ENCODE results near the gene SIGLEC5. TPM values are rescaled to one million over a fixed set of nuclear protein-coding genes. Genes with fewer than 3 reads are reported as not detected.
A peak's percentile ranks its signal among the peaks of the same experiment; 100 is the strongest.
"Not testable (repeated sequence)": the region's sequence is repeated elsewhere in the genome, so short reads cannot be mapped to it uniquely, and the experiment has no call there.

SIGLEC5 gene, protein sequence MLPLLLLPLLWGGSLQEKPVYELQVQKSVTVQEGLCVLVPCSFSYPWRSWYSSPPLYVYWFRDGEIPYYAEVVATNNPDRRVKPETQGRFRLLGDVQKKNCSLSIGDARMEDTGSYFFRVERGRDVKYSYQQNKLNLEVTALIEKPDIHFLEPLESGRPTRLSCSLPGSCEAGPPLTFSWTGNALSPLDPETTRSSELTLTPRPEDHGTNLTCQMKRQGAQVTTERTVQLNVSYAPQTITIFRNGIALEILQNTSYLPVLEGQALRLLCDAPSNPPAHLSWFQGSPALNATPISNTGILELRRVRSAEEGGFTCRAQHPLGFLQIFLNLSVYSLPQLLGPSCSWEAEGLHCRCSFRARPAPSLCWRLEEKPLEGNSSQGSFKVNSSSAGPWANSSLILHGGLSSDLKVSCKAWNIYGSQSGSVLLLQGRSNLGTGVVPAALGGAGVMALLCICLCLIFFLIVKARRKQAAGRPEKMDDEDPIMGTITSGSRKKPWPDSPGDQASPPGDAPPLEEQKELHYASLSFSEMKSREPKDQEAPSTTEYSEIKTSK
- total RNA-seq (1 to 10 TPM in 1 of 4 donors, under 1 TPM in 2, not detected in 1; 0.20 to 1.2 (median 0.88) TPM), polyA plus RNA-seq (not detected)
- long read RNA-seq, donor 1, result 0 reads
- long read RNA-seq, donor 2, result 0 reads
- long read RNA-seq, donor 3, partial matches to known transcripts, result 1 of 2 reads
- long read RNA-seq, donor 3, other reads (novel, unspliced or antisense), result 1 of 2 reads
- long read RNA-seq, donor 4, result 0 reads

DNA sequence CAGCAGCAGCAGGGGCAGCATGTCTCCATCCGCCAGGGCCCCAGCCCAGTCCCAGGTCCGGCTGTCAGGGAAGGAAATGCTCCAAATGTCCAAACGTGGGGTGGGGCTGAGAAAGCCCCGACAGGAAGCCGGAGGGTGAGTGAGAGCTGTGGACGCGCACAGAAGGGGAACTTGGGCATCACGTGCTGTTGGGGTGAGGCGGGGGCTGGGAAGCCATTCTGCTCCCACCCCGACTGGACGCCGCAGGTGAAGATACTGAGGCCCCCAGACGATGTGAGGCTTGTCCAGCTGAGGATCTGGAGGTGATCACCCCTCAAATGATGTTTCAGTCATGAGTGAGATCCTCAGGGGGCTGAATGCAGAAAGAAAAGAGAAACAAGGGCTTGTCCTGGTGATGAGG is at the start of gene SIGLEC5:
Gene SIGLEC5, minus strand, starts transcription at position 87 of the 400 bp plus-strand sequence. Its CDS starts 66 bp downstream, at position 21.
- intact Hi-C loops (cut with DNase I); H3K4me3 ChIP-seq (ENCODE audit: low read length); H3K27me3 ChIP-seq (ENCODE audit: control insufficient read depth, insufficient read depth); H3K27ac ChIP-seq (ENCODE audit: low read length); H3K9me3 ChIP-seq (ENCODE audit: control insufficient read depth, low read length); H3K4me1 ChIP-seq (ENCODE audit: control insufficient read depth, insufficient read depth, low read length): not testable (repeated sequence)
- 46% methylated on average over 10 of the region's 13 CpGs for WGBS
- peak in 2 of 3 donors; percentile 23 to 57 for DNase-seq
- ATAC-seq, result peak; percentile 40 to 72

DNA sequence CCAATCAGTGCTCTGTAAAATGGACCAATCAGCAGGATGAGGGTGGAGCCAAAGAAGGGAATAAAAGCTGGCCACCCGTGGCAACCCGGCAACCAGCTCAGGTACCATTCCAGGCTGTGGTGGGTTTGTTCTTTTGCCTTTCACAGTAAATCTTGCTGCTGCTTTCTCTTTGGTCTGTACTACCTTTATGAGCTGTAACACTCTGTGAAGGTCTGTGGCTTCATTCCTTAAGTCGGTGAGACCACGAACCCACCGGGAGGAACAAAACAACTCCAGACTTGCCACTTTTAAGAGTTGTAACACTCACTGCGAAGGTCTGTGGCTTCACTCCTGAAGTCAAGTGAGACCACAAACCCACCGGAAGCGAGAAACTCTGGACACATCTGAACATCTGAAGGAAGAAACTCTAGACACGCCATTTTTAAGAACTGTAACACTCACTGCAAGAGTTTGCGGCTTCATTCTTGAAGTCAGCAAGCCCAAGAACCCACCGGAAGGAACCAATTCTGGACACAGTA is 46.4 kb upstream of the SIGLEC5 start:
- intact Hi-C loops (cut with DNase I), result no loop called here
- Histone ChIP-seq H3K4me1 (ENCODE audit: control insufficient read depth, insufficient read depth, low read length) (no peaks in the 10 kb centered on the region), H3K9me3 (ENCODE audit: control insufficient read depth, low read length) (no peaks in the 10 kb centered on the region), H3K27ac (ENCODE audit: low read length) (no peak overlapping the region), H3K27me3 (ENCODE audit: control insufficient read depth, insufficient read depth) (no peaks in the 10 kb centered on the region), H3K4me3 (ENCODE audit: low read length) (no peak overlapping the region)
- 78% methylated on average over 11 of the region's 11 CpGs for WGBS
- no peak for DNase-seq
- ATAC-seq, result no peak

- H3K4me1 ChIP-seq (ENCODE audit: control insufficient read depth, insufficient read depth, low read length); H3K27me3 ChIP-seq (ENCODE audit: control insufficient read depth, insufficient read depth); H3K27ac ChIP-seq (ENCODE audit: low read length); H3K9me3 ChIP-seq (ENCODE audit: control insufficient read depth, low read length); DNase-seq; intact Hi-C loops (cut with DNase I); H3K4me3 ChIP-seq (ENCODE audit: low read length): not testable (repeated sequence)
- WGBS, result 67% methylated on average over 7 of the region's 7 CpGs
- peak in 1 of 2 donors; percentile 53 for ATAC-seq
Observed at GRCh38 chr19:51675911-51676565, 45.8 kb upstream of the SIGLEC5 start.

- Histone ChIP-seq H3K9me3 (ENCODE audit: control insufficient read depth, low read length) (no peaks in the 10 kb centered on the region), H3K27me3 (ENCODE audit: control insufficient read depth, insufficient read depth) (no peaks in the 10 kb centered on the region), H3K27ac (ENCODE audit: low read length) (no peak overlapping the region), H3K4me3 (ENCODE audit: low read length) (no peak overlapping the region), H3K4me1 (ENCODE audit: control insufficient read depth, insufficient read depth, low read length) (no peaks in the 10 kb centered on the region)
- 90% methylated on average over 3 of the region's 3 CpGs for WGBS
- intact Hi-C loops (cut with DNase I), result no loop called here
- ATAC-seq (no peak), DNase-seq (no peak)
Observed at GRCh38 chr19:51668216-51668615, 38.0 kb upstream of the SIGLEC5 start.

DNA sequence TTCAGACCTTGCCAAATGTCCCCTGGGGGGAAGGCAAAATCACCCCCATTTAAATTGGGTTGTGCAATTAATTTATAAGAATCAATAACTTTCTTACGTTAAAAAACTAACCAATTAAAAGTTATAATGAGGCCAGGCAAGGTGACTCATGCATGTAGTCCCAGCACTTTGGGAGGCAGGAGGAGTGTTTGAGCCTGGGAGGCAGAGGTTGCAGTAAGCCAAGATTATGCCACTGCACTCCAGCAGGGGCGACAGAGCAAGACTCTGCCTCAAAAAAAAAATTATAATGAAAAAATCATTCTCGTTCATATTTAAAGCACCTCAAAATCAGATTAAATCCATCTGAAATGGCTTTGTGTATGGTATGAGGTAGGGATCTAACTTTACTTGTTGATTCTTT is 34.8 kb upstream of the SIGLEC5 start:
- Histone ChIP-seq H3K27me3 (ENCODE audit: control insufficient read depth, insufficient read depth) (no peaks in the 10 kb centered on the region), H3K4me3 (ENCODE audit: low read length) (no peak overlapping the region), H3K27ac (ENCODE audit: low read length) (no peak overlapping the region), H3K9me3 (ENCODE audit: control insufficient read depth, low read length) (no peaks in the 10 kb centered on the region), H3K4me1 (ENCODE audit: control insufficient read depth, insufficient read depth, low read length) (no peaks in the 10 kb centered on the region)
- intact Hi-C loops (cut with DNase I), result no loop called here
- ATAC-seq (no peak), DNase-seq (no peak)
- 64% methylated on average over 3 of the region's 3 CpGs for WGBS

- DNase-seq (no peak), ATAC-seq (no peak)
- WGBS, result 36% methylated on average over 1 of the region's 1 CpG
- Histone ChIP-seq H3K27ac (ENCODE audit: low read length) (no peak overlapping the region), H3K4me1 (ENCODE audit: control insufficient read depth, insufficient read depth, low read length) (no peaks in the 10 kb centered on the region), H3K9me3 (ENCODE audit: control insufficient read depth, low read length) (no peaks in the 10 kb centered on the region), H3K27me3 (ENCODE audit: control insufficient read depth, insufficient read depth) (no peaks in the 10 kb centered on the region), H3K4me3 (ENCODE audit: low read length) (no peak overlapping the region)
- intact Hi-C loops (cut with DNase I), result no loop called here
Observed at GRCh38 chr19:51664131-51664530, 33.9 kb upstream of the SIGLEC5 start.

GRCh38 chr19:51663650-51664049 is 33.4 kb upstream of the SIGLEC5 start:
- ATAC-seq (no peak), DNase-seq (no peak)
- H3K4me3 ChIP-seq (ENCODE audit: low read length), result no peak overlapping the region
- H3K27me3 ChIP-seq (ENCODE audit: control insufficient read depth, insufficient read depth), result no peaks in the 10 kb centered on the region
- no peaks in the 10 kb centered on the region for H3K9me3 ChIP-seq (ENCODE audit: control insufficient read depth, low read length)
- H3K4me1 ChIP-seq (ENCODE audit: control insufficient read depth, insufficient read depth, low read length), result no peaks in the 10 kb centered on the region
- H3K27ac ChIP-seq (ENCODE audit: low read length), result no peak overlapping the region
- intact Hi-C loops (cut with DNase I), result no loop called here
- WGBS, result 56% methylated on average over 3 of the region's 3 CpGs

GRCh38 chr19:51660975-51661600 is 30.9 kb upstream of the SIGLEC5 start:
- DNase-seq (peak; percentile 73 to 83 (median 79)), ATAC-seq (peak in 1 of 2 donors; percentile 72)
- Histone ChIP-seq H3K27me3 (ENCODE audit: control insufficient read depth, insufficient read depth) (no peaks in the 10 kb centered on the region), H3K9me3 (ENCODE audit: control insufficient read depth, low read length) (no peaks in the 10 kb centered on the region), H3K4me1 (ENCODE audit: control insufficient read depth, insufficient read depth, low read length) (no peaks in the 10 kb centered on the region), H3K4me3 (ENCODE audit: low read length) (no peak overlapping the region), H3K27ac (ENCODE audit: low read length) (no peak overlapping the region)
- intact Hi-C loops (cut with DNase I), result no loop called here
- WGBS, result 16% methylated on average over 10 of the region's 10 CpGs

GRCh38 chr19:51654783-51655182 is 24.6 kb upstream of the SIGLEC5 start:
- no peak for DNase-seq
- H3K9me3 ChIP-seq (ENCODE audit: control insufficient read depth, low read length), result no peaks in the 10 kb centered on the region
- intact Hi-C loops (cut with DNase I), result loop anchor here in 3 of 4 donors (5.0 to 10.0 kb wide), 2 partner anchors 182 to 320 kb away; no protein-coding TSS in a partner anchor
- no peaks in the 10 kb centered on the region for H3K4me1 ChIP-seq (ENCODE audit: control insufficient read depth, insufficient read depth, low read length)
- H3K27me3 ChIP-seq (ENCODE audit: control insufficient read depth, insufficient read depth), result no peaks in the 10 kb centered on the region
- H3K27ac ChIP-seq (ENCODE audit: low read length), result no peak overlapping the region
- no peak overlapping the region for H3K4me3 ChIP-seq (ENCODE audit: low read length)
- 63% methylated on average over 4 of the region's 4 CpGs for WGBS
- no peak for ATAC-seq

GRCh38 chr19:51653162-51653561 is 23.0 kb upstream of the SIGLEC5 start:
- ATAC-seq (no peak), DNase-seq (no peak)
- Histone ChIP-seq H3K4me3 (ENCODE audit: low read length) (no peak overlapping the region), H3K27me3 (ENCODE audit: control insufficient read depth, insufficient read depth) (no peaks in the 10 kb centered on the region), H3K27ac (ENCODE audit: low read length) (no peak overlapping the region), H3K9me3 (ENCODE audit: control insufficient read depth, low read length) (no peaks in the 10 kb centered on the region), H3K4me1 (ENCODE audit: control insufficient read depth, insufficient read depth, low read length) (no peaks in the 10 kb centered on the region)
- intact Hi-C loops (cut with DNase I), result loop anchor here in 1 of 4 donors (10.0 kb wide), 1 partner anchor 318 kb away; no protein-coding TSS in a partner anchor
- 44% methylated on average over 2 of the region's 2 CpGs for WGBS
